Cardiac muscle cell (in vitro differentiated cells and primary cell): ENCODE results near the gene CAAP1. TPM values are rescaled to one million over a fixed set of nuclear protein-coding genes. Genes with fewer than 3 reads are reported as not detected.

Experiments used
- DNase-seq, 2 donors: peaks; one replicate each; pipeline versions ENCODE4 v3.0.0 to v3.0.0-alpha.2; 2010 to 2017; ENCODE audit warnings: low read depth in 1 of 2, low spot score in 1 of 2
- H3K27ac ChIP-seq: fragments of 200-600 bp; sonication (generic); 2 replicates; pipeline ENCODE4 v1.5.1; 2016
- H3K27me3 ChIP-seq: fragments of 200-600 bp; sonication (generic); 2 replicates; pipeline ENCODE4 v1.6.0; 2016; ENCODE audit warnings: control low read depth
- H3K36me3 ChIP-seq: fragments of 200-600 bp; sonication (generic); 2 replicates; pipeline ENCODE4 v1.5.1; 2016; ENCODE audit warnings: control low read depth
- H3K4me1 ChIP-seq: fragments of 200-600 bp; sonication (generic); 2 replicates; pipeline ENCODE4 v1.8.1; 2017; ENCODE audit warnings: low read depth, mild to moderate bottlenecking, mixed run types
- H3K4me3 ChIP-seq: fragments of 200-600 bp; sonication (generic); 2 replicates; pipeline ENCODE4 v1.5.1; 2016; ENCODE audit warnings: mild to moderate bottlenecking
- H3K9me3 ChIP-seq: fragments of 200-600 bp; sonication (generic); 2 replicates; pipeline ENCODE4 v1.5.1; 2017; ENCODE audit warnings: low read depth, mild to moderate bottlenecking, control low read depth
- CTCF ChIP-seq: IDR thresholded peaks from 2 replicates; pipeline ENCODE4 v1.5.1; 2012; ENCODE audit warnings: low read depth, mild to moderate bottlenecking, low read length
- polyA plus RNA-seq: library from polyadenylated mRNA; unstranded; fragments of >200 nt; fragmentation: Nextera tagmentation; extraction: Ambion mirVana; gene quantifications from 2 replicates; pipeline ENCODE4 v1.2.1, GENCODE V29; 2016
- total RNA-seq: library from RNA; depleted of rRNA; stranded (reverse); fragments of >200 nt; gene quantifications from 2 replicates; pipeline ENCODE4 v1.2.3, GENCODE V29; 2016

Gene CAAP1
- 21.5 and 24.9 TPM in 2 replicates for total RNA-seq
- 19.9 and 20.6 TPM in 2 replicates for polyA plus RNA-seq

GRCh38 chr9:26892251-26893029, at the start of gene CAAP1:
Gene CAAP1, minus strand, starts transcription at chr9:26892802. Its CDS starts 87 bp downstream, at chr9:26892715.
- TF ChIP-seq CTCF = peak; percentile 38
- H3K4me1 ChIP-seq = peaks cover 6% of the 10 kb centered on the region
- peak within 1 kb of the TSS; percentile 98 for H3K27ac ChIP-seq
- no peaks in the 10 kb centered on the region for H3K36me3 ChIP-seq
- peak; percentile 96 for DNase-seq
- no peaks in the 10 kb centered on the region for H3K9me3 ChIP-seq
- H3K27me3 ChIP-seq = no peaks in the 10 kb centered on the region
- H3K4me3 ChIP-seq = peak within 1 kb of the TSS; percentile 95

- H3K4me3 ChIP-seq = no peak overlapping the region
- no peaks in the 10 kb centered on the region for H3K27me3 ChIP-seq
- peaks cover 4% of the 10 kb centered on the region for H3K4me1 ChIP-seq
- H3K27ac ChIP-seq = no peak overlapping the region
- TF ChIP-seq CTCF = no peak
- H3K9me3 ChIP-seq = no peaks in the 10 kb centered on the region
- no peak for DNase-seq
- no peaks in the 10 kb centered on the region for H3K36me3 ChIP-seq
These were observed 48.2 kb upstream of the CAAP1 start for GRCh38 chr9:26940779-26941178.

GRCh38 chr9:26939955-26940711, 47.5 kb upstream of the CAAP1 start:
- Histone ChIP-seq H3K27ac (no peak overlapping the region), H3K36me3 (no peaks in the 10 kb centered on the region), H3K4me3 (no peak overlapping the region), H3K9me3 (no peaks in the 10 kb centered on the region), H3K27me3 (no peaks in the 10 kb centered on the region), H3K4me1 (no peaks in the 10 kb centered on the region)
- TF ChIP-seq CTCF = no peak
- DNase-seq = no peak

GRCh38 chr9:26937816-26938371, 45.3 kb upstream of the CAAP1 start:
- DNase-seq = no peak
- no peak for TF ChIP-seq CTCF

GRCh38 chr9:26935847-26936246, 43.2 kb upstream of the CAAP1 start:
- H3K4me1 ChIP-seq = no peaks in the 10 kb centered on the region
- DNase-seq = no peak
- no peaks in the 10 kb centered on the region for H3K36me3 ChIP-seq
- H3K27ac ChIP-seq = no peak overlapping the region
- no peak overlapping the region for H3K4me3 ChIP-seq
- no peaks in the 10 kb centered on the region for H3K27me3 ChIP-seq
- no peak for TF ChIP-seq CTCF
- H3K9me3 ChIP-seq = no peaks in the 10 kb centered on the region

More at GRCh38 chr9:26937816-26938371, 45.3 kb upstream of the CAAP1 start:
- H3K4me1 ChIP-seq = no peaks in the 10 kb centered on the region
- no peak overlapping the region for H3K4me3 ChIP-seq
- H3K27ac ChIP-seq = no peak overlapping the region
- H3K27me3 ChIP-seq = no peaks in the 10 kb centered on the region
- H3K36me3 ChIP-seq = no peaks in the 10 kb centered on the region
- H3K9me3 ChIP-seq = no peaks in the 10 kb centered on the region
